Globus pallidus (tissue), 1 donor: ENCODE data around the gene KCNH2.
A peak's percentile ranks its signal among the peaks of the same experiment; 100 is the strongest.

Source experiments
- DNase-seq: peaks from one replicate; pipeline ENCODE4 v3.0.0-alpha.2; 2015; ENCODE audit warnings: low spot score

KCNH2 gene

DNA sequence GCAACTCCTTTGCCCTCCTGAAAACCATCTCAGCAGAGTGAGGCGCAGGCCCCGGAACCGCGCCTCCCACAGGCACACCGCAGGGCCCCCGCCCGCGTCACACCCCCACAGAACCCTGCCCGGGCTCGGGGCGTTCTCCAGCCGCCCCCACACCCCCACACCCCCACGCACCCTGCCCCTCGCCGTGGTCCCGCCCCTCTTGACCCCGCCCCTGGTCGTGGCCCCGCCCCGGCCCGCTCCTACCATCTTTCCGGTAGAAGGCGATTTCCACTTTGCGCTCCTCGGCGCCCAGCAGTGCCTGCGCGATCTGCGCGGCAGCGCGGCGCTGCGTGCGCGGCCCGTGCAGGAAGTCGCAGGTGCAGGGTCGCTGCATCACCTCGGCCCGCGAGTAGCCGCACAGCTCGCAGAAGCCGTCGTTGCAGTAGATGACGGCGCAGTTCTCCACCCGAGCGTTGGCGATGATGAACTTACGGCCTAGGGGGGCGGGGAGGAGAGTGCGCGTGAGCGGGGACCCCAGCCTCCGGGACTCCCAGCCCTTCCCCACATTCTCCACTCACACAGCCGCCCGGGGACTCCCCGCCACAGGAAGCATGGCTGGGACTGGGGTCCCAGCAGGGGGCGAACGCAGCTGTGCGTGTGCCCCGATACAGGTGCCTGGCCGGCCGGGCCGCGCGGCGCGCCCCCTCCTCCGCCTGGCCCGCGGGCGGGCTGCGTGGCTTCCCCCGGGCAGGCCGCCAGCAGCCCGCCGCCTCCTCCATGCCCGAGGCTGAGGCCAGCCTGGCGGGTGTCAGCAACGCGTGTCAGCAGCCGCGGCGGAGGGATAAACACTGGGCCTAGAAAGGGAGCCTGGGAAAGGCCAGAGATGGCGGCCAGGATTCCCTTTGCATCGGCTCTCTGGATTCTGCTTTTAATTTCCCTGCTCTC lies 3.4 kb downstream of the KCNH2 start:
- peak; percentile 65 for DNase-seq

- no peak for DNase-seq
Observed at GRCh38 chr7:150973571-150974451, 4.3 kb downstream of the KCNH2 start.

- no peak for DNase-seq
Observed at GRCh38 chr7:150972741-150973140, 5.4 kb downstream of the KCNH2 start.

GRCh38 chr7:150972023-150972468 lies 6.1 kb downstream of the KCNH2 start:
- DNase-seq: peak; percentile 89

- DNase-seq: no peak
Observed at GRCh38 chr7:150971242-150972022, 6.7 kb downstream of the KCNH2 start.

DNA sequence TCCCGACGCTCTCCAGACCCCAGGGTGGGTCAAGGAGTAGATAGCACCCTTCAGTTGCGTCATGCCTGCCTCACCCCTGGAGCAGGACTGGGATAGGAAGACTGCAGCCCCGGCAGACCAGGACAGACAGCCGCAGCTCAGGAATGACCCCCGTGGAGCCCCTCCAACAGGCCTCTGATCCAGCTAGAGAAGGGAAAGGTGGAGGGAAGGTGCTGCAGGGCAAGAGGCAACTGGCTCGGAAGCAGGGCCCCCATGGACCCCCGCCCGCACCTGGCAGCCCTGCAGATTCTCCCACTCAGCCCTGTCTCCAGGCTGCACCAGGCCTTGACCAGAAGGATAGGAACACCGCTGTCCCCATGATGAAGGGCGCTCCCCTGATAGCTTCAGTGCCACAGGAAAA lies 7.7 kb downstream of the KCNH2 start:
- DNase-seq: no peak

GRCh38 chr7:150969475-150969874 lies 8.6 kb downstream of the KCNH2 start:
- no peak for DNase-seq

GRCh38 chr7:150968734-150969372 lies 9.3 kb downstream of the KCNH2 start:
- DNase-seq: no peak

- no peak for DNase-seq
Observed at GRCh38 chr7:150968056-150968733, 9.9 kb downstream of the KCNH2 start.

DNA sequence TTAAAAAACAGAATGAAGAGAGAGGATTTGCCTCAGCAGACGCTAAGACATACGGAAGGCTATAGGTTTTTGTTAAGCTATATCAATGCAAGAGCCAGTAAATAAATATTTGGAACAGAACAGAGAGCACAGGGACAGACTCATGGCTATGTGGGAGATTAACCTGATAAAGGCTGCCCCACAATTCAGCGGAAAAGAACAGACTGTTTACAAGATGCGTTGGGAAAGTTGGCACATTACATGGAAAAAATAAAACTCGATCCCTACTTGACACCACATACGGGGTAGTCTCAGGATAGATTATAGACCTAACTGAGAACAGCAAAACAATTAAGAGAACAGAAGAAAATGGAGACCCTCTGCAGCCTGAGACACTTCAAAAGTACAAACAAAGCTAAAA lies 10.8 kb downstream of the KCNH2 start:
- no peak for DNase-seq

GRCh38 chr7:150966002-150966401 lies 12.1 kb downstream of the KCNH2 start:
- DNase-seq: no peak

DNA sequence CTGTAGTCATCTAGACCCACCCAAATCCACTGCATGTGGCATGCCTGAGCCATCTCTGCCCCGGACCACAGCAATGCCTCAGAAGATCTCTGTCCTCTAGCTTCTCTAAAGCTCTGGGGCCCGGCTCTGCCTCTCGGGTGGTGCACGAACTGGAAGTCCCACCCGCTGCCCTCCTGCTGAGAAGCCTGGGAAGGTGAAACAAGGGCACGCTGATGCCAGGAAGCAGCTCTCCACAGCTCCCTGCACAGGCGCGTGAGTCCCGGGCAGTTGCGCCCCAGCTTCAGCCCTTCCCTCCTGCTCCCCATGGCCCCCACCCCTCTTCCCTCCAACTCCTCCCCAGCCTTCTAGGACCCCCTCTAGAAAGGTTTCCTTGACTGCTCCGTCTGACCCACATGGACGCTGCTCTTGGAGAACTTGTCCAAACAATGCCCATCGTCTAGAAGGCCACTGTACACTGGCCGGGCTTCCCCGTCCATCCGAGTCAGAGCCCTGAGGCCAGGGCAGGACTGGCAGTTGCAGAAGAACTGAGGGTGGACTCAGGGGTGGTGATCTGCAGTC lies 12.8 kb downstream of the KCNH2 start:
- no peak for DNase-seq

- DNase-seq: no peak
Observed at GRCh38 chr7:150964593-150965111, 13.5 kb downstream of the KCNH2 start.

- no peak for DNase-seq
Observed at GRCh38 chr7:150963707-150964559, 14.2 kb downstream of the KCNH2 start.

DNA sequence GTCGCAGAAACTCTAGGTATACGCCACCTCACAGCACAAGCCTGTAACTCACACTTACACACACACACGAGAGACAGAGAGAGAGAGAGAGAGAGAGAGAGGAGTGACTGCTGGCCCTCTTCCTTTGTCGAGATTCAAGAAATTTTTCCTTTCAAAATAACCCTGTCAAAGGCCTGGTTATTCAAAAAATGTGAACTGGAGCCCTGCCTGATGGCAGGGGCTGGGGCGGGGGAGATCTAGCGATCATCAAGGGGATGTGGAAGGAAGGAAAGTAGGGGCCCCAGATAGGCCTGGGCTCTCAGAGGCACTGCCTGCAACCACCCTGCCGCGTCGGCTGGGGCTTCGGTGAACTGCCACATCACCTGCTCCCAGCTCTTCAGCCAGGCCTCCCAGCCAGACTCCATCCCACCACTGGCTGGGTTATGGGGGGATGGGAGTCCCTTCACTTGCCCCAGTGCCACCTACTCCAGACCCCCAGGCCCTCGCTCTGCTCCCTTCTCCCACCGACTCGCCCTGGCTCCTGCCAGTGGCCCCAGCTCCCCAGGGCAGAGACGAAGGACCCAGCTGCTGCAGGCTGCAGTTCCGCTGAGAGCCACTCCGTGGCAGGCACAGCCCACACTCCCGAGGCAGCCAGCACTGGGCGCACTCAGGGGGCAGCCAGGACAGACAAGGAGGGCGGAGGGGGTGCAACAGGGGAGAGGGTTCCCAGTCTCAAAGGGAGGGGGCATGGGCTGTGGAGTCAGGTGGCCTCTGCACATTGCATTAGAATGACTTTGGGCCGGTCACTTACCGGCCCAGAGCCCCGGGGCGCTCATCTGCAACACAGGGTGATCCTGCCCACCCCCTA lies 15.3 kb downstream of the KCNH2 start:
- no peak for DNase-seq

DNA sequence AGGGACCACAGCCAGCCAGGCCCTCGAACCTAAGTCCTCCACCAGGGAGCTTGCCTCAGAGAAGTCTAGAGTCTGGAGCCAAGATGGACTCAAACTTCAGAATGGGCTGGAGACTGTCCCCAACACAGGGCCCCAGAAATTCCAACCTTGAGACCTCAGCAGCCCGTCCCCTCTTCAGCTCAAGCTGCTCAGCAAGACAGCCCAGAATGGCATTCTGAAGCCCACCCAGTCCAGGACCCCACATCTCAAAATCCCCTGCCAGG lies 15.9 kb downstream of the KCNH2 start:
- no peak for DNase-seq

DNA sequence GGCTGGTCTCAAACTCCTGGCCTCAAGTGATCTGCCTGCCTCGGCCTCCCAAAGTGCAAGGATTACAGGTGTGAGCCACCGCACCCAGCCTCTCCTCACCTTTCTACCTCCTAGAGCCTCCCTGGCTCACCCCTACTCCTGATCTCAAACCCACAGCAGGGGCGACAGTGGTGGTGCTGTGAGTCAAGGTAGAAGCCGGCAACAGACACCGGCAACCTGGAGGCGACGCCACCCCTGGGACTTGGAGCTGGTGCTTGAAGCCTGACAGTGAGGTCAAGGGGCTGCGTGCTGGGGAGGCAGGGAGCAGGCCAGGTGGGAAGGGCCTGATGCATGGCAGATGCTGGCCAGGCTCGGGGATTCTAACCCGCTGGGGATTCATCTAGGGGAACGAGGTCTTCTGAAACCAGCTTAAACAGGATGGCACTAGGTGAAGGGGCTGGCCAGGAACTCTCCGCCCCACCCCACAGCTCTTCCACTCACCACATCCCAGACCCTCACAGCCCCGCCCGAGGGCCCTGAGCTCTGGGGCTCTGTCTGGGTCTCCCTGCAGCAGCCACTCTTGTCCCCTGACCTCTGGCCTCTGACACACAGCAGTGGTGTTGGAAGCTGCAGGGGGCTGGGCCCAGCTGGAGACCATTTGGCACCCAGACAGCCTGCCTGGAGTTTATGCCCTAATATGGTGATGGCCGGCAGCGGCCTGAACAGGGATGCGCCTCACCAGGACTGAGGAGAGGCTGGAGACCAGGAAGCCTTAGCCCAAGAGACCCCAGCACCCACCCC lies 16.4 kb downstream of the KCNH2 start:
- no peak for DNase-seq
